Non-pigmented ciliary epithelial cell (primary cell): ENCODE measurements around the gene SMIM38.

Experiments
- DNase-seq: peaks from one replicate; pipeline ENCODE4 v3.0.0-alpha.2; 2010; ENCODE audit warnings: low read depth

SMIM38 gene

GRCh38 chr11:69203381-69203780, 47.6 kb downstream of the SMIM38 start:
- no peak for DNase-seq

GRCh38 chr11:69203901-69204245, 48.1 kb downstream of the SMIM38 start:
- DNase-seq: no peak

DNA sequence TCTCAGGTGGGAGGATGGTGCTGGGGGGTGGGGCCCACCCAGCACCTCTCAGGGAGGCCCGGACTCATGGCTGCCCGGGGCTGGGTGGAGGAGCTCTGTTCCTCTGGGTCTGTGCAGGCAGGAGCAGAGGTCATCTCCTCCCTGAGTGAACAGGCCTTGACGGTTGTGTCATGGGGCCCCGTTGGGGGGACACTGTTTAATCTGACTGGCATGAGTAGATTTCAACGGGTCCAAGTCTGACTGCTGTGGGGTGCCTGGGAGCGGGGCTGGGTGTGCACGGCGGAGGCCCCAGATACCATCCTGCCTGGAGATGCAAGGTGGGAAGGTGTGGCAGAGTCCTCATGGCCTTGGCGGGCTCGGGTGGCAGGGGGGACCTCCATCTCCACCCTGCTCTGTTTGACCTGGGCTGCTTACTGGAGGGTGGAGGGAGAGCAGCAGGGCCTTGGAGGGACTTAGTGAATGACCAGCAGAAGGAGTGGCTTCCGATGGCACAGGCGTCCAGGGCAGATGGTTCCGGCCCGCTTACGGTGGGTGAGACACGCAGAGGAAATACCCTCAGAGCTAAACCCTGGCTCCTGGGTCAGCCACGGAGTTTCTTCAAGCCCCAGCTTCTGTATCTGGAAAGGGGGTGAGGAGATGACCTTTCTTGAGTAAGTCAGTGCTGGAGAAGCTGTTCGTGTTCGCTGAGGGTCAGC, 48.7 kb downstream of the SMIM38 start:
- DNase-seq: no peak

- DNase-seq: no peak
Observed at GRCh38 chr11:69204941-69205742, 49.4 kb downstream of the SMIM38 start.
